ENCODE data around the gene CDH24.

CDH24 gene

GRCh38 chr14:23056956-23057756, at the start of gene CDH24:
Gene CDH24, minus strand, starts transcription at chr14:23057520. Its CDS starts 1,787 bp downstream, at chr14:23055733.
- peak; percentile 64 for DNase-seq

GRCh38 chr14:23106747-23107045, 49.4 kb upstream of the CDH24 start:
- DNase-seq: no peak

GRCh38 chr14:23105348-23105824, 48.1 kb upstream of the CDH24 start:
- no peak for DNase-seq

- no peak for DNase-seq
These were observed 47.4 kb upstream of the CDH24 start, which contains the start of gene CIROP for GRCh38 chr14:23104591-23105347. Gene CIROP, minus strand, starts transcription at chr14:23104989. Its CDS starts 69 bp downstream, at chr14:23104920.

- no peak for DNase-seq
These were observed 46.8 kb upstream of the CDH24 start for GRCh38 chr14:23104070-23104590.

GRCh38 chr14:23103581-23103980, 46.3 kb upstream of the CDH24 start:
- DNase-seq: no peak

- no peak for DNase-seq
These were observed 45.5 kb upstream of the CDH24 start for GRCh38 chr14:23102801-23103200.

- DNase-seq: no peak
These were observed 44.8 kb upstream of the CDH24 start for GRCh38 chr14:23101986-23102625.

GRCh38 chr14:23101213-23101970, 44.1 kb upstream of the CDH24 start:
- DNase-seq: no peak

- no peak for DNase-seq
These were observed 42.0 kb upstream of the CDH24 start for GRCh38 chr14:23099212-23099861.

GRCh38 chr14:23097786-23098185, 40.5 kb upstream of the CDH24 start:
- DNase-seq: no peak

GRCh38 chr14:23095196-23096108, 38.1 kb upstream of the CDH24 start, which contains the start of gene C14orf119:
Gene C14orf119, plus strand, starts transcription at chr14:23095505. Its CDS starts 2,154 bp downstream, at chr14:23097659.
- peak; percentile 100 for DNase-seq

- peak; percentile 90 for DNase-seq
These were observed 37.4 kb upstream of the CDH24 start, which contains the start of gene ACIN1 for GRCh38 chr14:23094666-23095195. Gene ACIN1, minus strand, starts transcription at chr14:23095136. Its CDS starts 24 bp downstream, at chr14:23095112.

GRCh38 chr14:23093991-23094665, 36.8 kb upstream of the CDH24 start:
- DNase-seq: no peak

- DNase-seq: no peak
These were observed 36.2 kb upstream of the CDH24 start for GRCh38 chr14:23093526-23093925.

GRCh38 chr14:23093104-23093503, 35.8 kb upstream of the CDH24 start:
- no peak for DNase-seq

- no peak for DNase-seq
These were observed 34.2 kb upstream of the CDH24 start for GRCh38 chr14:23091294-23092225.

- DNase-seq: no peak
These were observed 32.9 kb upstream of the CDH24 start for GRCh38 chr14:23090254-23090636.

All from fibroblast of skin of right quadriceps (primary cell).